ENCODE data around the gene CEP135. TPM values are rescaled to one million over a fixed set of nuclear protein-coding genes. Genes with fewer than 3 reads are reported as not detected.

CEP135 gene, protein sequence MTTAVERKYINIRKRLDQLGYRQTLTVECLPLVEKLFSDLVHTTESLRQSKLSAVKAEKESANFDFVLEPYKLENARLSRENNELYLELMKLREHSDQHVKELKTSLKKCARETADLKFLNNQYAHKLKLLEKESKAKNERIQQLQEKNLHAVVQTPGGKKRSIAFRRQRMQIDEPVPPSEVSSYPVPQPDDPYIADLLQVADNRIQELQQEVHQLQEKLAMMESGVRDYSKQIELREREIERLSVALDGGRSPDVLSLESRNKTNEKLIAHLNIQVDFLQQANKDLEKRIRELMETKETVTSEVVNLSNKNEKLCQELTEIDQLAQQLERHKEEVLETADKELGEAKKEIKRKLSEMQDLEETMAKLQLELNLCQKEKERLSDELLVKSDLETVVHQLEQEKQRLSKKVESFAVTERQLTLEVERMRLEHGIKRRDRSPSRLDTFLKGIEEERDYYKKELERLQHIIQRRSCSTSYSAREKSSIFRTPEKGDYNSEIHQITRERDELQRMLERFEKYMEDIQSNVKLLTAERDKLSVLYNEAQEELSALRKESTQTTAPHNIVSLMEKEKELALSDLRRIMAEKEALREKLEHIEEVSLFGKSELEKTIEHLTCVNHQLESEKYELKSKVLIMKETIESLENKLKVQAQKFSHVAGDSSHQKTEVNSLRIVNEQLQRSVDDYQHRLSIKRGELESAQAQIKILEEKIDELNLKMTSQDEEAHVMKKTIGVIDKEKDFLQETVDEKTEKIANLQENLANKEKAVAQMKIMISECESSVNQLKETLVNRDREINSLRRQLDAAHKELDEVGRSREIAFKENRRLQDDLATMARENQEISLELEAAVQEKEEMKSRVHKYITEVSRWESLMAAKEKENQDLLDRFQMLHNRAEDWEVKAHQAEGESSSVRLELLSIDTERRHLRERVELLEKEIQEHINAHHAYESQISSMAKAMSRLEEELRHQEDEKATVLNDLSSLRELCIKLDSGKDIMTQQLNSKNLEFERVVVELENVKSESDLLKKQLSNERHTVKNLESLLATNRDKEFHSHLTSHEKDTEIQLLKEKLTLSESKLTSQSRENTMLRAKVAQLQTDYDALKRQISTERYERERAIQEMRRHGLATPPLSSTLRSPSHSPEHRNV
- total RNA-seq, result 13.3 and 15.7 TPM in 2 replicates

DNA sequence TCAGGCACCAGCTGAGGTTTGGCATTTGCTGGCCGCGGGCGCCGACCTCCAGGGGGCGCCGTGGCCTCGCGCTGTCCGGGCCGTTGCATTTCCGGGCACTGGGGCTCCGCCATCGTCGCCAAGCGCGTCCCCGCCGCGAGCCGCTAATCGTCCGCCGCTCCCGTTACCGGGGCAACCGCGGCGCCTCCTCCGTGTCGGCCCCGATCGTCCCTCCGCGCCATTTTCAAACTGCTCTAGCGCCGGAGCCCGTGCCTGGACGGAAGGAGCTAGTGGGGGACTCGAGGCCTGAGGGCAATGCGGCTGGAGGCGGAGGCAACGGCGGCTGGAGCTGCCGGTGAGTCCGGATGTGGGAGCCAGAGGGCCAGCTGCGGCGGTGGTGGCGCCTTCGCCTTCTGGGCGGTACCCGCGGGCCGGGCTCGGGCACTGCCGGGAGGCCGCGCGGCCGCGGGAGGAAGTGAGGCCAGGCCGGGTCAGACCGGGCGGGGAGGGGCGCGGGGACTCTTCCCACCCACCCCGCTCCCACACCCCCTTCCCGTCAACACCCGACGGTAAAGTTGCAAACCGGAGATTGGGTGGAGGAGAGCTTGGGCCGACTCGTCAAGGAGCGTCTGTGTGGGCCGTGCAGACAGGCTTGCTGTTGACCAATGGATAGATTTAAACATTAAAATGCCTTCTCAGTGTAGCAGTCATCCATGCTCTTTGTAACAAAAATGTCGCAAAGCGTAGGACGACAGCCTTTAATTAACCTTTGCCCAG lies at the start of gene CEP135:
CEP135 (plus strand) TSS at position 220 of the 756 bp plus-strand sequence. CDS start 3,186 bp downstream, outside the sequence.
- Mint-ChIP-seq H3K4me1 (ENCODE audit: low read depth) (peaks cover 30% of the 10 kb centered on the region), H3K27me3 (ENCODE audit: low read depth) (no peaks in the 10 kb centered on the region), H3K27ac (peak within 1 kb of the TSS; percentile 93), H3K4me3 (ENCODE audit: low read depth) (peak within 1 kb of the TSS; percentile 83), H3K9me3 (no peaks in the 10 kb centered on the region), H3K36me3 (ENCODE audit: low read depth) (peaks cover 21% of the 10 kb centered on the region)
- intact Hi-C loops (cut with micrococcal nuclease), result loop anchor here (1.0 to 10.0 kb wide), 14 partner anchors 42 to 1887 kb away; partner anchors contain the start of genes AASDH, CHIC2, CLOCK and EXOC1
- peak; percentile 91 for DNase-seq (ENCODE audit: low spot score)

DNA sequence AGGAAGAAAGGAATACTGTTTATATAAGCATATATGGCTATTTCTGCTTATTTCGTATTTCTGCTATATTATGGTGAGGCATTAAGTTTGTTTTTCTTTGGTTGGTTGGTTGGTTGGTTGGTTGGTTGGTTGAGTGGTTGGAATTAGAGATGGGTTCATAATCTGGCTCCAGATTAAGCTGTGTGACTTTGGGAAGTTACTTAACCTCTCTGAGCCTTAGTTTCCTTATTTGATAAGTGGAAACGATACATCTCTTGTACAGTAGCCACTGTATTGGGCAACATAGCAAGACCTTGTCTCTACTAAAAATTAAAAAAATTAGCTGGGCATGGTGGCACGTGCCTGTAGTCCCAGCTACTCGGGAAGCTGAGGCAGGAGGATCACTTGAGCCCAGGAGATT lies 46.1 kb upstream of the CEP135 start:
- no peaks in the 10 kb centered on the region for H3K27me3 Mint-ChIP-seq (ENCODE audit: low read depth)
- intact Hi-C loops (cut with micrococcal nuclease), result no loop called here
- H3K27ac Mint-ChIP-seq, result no peak overlapping the region
- peaks cover 45% of the 10 kb centered on the region for H3K36me3 Mint-ChIP-seq (ENCODE audit: low read depth)
- no peak overlapping the region for H3K4me3 Mint-ChIP-seq (ENCODE audit: low read depth)
- DNase-seq (ENCODE audit: low spot score), result no peak
- H3K9me3 Mint-ChIP-seq, result no peaks in the 10 kb centered on the region
- H3K4me1 Mint-ChIP-seq (ENCODE audit: low read depth), result peaks cover 24% of the 10 kb centered on the region

DNA sequence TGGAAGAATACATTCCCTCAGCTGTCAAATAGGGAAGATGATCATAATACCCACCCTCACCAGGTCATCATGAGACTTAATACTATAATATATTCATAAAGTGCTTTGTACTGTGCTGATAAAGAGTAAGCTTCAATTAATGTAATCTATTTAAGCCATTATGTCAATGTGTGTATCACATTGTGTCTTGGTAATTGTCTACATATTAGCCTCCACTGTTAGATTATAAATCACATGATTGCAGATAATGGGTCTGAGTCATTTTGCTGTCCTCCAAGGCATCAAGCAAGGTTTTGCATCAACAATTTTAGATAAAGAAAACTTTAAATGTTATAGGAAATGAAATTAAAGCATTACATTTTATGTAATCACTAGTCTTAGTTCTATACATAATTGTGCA lies 45.2 kb upstream of the CEP135 start:
- Mint-ChIP-seq H3K4me1 (ENCODE audit: low read depth) (peaks cover 24% of the 10 kb centered on the region), H3K4me3 (ENCODE audit: low read depth) (no peak overlapping the region), H3K9me3 (no peaks in the 10 kb centered on the region), H3K27ac (no peak overlapping the region), H3K36me3 (ENCODE audit: low read depth) (peaks cover 45% of the 10 kb centered on the region), H3K27me3 (ENCODE audit: low read depth) (no peaks in the 10 kb centered on the region)
- no peak for DNase-seq (ENCODE audit: low spot score)
- intact Hi-C loops (cut with micrococcal nuclease), result no loop called here

DNA sequence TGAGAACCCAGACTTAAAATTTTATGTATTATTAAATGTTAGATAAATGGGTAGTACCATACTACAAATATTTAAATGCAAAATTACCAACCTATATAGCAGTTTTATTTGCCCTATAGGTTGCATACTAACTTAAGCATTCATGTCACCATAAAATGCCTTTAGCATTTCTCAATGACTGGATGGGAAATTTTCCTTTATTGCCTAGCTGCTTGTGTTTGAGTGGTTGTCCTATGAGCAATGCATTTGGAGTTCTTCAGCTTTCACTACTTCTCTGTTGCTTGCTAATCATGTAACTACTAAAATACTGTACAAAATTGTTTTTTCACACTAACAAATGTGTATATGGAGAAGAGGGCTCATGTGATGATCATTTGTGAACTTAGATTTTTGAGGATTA lies 44.2 kb upstream of the CEP135 start:
- H3K27ac Mint-ChIP-seq, result no peak overlapping the region
- intact Hi-C loops (cut with micrococcal nuclease), result no loop called here
- H3K4me3 Mint-ChIP-seq (ENCODE audit: low read depth), result no peak overlapping the region
- DNase-seq (ENCODE audit: low spot score), result no peak
- peaks cover 24% of the 10 kb centered on the region for H3K4me1 Mint-ChIP-seq (ENCODE audit: low read depth)
- no peaks in the 10 kb centered on the region for H3K9me3 Mint-ChIP-seq
- H3K27me3 Mint-ChIP-seq (ENCODE audit: low read depth), result no peaks in the 10 kb centered on the region
- H3K36me3 Mint-ChIP-seq (ENCODE audit: low read depth), result peaks cover 40% of the 10 kb centered on the region

DNA sequence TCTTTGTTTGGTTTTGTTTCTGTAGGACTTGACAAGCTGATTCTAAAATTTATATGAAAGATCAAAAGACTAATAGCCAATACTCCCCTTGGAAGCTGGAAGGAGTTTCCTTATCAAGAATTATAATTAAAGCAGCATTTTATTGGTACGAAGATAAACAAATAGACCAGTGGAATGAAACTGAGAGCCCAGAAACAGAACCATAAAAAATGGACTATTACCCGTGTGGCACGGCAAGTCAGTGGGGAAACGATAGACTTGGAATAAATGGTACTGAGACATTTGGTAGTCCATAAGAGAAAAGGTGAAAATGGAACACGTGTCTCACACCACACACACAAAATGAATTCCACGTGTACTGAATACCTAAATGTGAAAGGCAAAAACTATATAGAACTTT lies 42.4 kb upstream of the CEP135 start:
- intact Hi-C loops (cut with micrococcal nuclease), result no loop called here
- H3K27me3 Mint-ChIP-seq (ENCODE audit: low read depth), result no peaks in the 10 kb centered on the region
- H3K27ac Mint-ChIP-seq, result no peak overlapping the region
- no peaks in the 10 kb centered on the region for H3K9me3 Mint-ChIP-seq
- H3K4me1 Mint-ChIP-seq (ENCODE audit: low read depth), result peaks cover 24% of the 10 kb centered on the region
- H3K36me3 Mint-ChIP-seq (ENCODE audit: low read depth), result peaks cover 34% of the 10 kb centered on the region
- H3K4me3 Mint-ChIP-seq (ENCODE audit: low read depth), result no peak overlapping the region
- no peak for DNase-seq (ENCODE audit: low spot score)

DNA sequence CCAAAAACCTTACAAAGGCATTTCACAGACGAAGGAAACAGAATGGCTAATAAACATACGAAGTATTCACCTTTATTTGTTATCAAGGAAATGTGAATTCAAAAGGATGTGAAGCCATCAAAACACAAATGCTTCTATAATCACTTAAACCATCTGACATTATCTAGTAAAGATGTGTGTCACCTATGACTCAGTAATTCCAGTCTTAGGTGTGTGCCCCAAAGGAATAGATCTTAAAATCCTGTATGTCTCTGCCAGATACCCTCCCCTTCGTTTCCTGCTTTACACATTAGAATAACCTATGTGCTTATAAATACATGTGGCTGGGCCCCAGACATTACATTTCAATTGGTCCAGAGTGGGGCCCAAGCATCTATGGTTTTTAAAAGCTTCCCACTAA lies 41.8 kb upstream of the CEP135 start:
- Mint-ChIP-seq H3K27me3 (ENCODE audit: low read depth) (no peaks in the 10 kb centered on the region), H3K36me3 (ENCODE audit: low read depth) (peaks cover 34% of the 10 kb centered on the region), H3K27ac (peak overlapping the region; percentile 46), H3K9me3 (no peaks in the 10 kb centered on the region), H3K4me3 (ENCODE audit: low read depth) (no peak overlapping the region), H3K4me1 (ENCODE audit: low read depth) (peaks cover 24% of the 10 kb centered on the region)
- DNase-seq (ENCODE audit: low spot score), result no peak
- intact Hi-C loops (cut with micrococcal nuclease), result loop anchor here (1.0 kb wide), 2 partner anchors 41 to 54 kb away; partner anchors contain the start of genes CEP135 and EXOC1

DNA sequence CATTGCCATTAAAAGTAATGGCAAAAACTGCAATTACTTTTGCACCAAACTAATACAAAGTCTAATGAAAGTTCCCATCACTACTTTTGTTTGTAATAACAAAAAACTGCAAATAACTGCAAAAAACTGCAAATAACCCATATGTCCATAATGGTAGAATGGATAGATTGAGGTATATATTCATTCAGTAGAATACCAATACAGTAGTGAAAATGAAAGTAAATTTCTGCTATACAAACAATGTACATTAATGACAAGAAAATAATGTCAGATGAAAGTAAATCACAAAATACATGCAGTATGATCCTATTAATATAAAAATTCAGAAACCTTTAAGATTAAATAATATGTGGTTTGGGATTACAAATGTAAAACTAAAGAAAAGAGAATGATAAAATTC lies 41.3 kb upstream of the CEP135 start:
- Mint-ChIP-seq H3K27me3 (ENCODE audit: low read depth) (no peaks in the 10 kb centered on the region), H3K27ac (no peak overlapping the region), H3K4me3 (ENCODE audit: low read depth) (no peak overlapping the region), H3K36me3 (ENCODE audit: low read depth) (peaks cover 29% of the 10 kb centered on the region), H3K9me3 (no peaks in the 10 kb centered on the region), H3K4me1 (ENCODE audit: low read depth) (peaks cover 24% of the 10 kb centered on the region)
- intact Hi-C loops (cut with micrococcal nuclease), result loop anchor here (1.0 kb wide), 2 partner anchors 41 to 54 kb away; partner anchors contain the start of genes CEP135 and EXOC1
- no peak for DNase-seq (ENCODE audit: low spot score)

DNA sequence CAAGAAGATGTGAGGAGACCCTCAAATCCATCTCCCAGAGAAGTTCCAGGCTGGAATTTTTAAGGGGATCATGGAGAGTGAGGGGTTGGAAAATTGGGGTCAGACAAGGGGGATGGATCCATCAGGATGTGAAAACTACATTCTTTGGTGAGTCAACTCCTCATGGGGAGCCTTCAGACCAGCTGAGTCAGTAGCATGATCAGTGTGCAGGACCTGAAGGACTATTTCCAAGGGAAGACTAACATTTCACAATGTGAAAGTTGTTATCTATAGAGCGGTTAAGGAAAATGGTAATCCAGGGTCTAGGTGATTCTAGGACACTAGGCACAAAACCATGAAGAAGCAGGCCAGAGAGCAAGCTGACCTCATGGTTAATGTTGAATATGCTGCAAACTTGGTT lies 38.6 kb upstream of the CEP135 start:
- Mint-ChIP-seq H3K27ac (no peak overlapping the region), H3K4me1 (ENCODE audit: low read depth) (peaks cover 17% of the 10 kb centered on the region), H3K36me3 (ENCODE audit: low read depth) (peaks cover 11% of the 10 kb centered on the region), H3K27me3 (ENCODE audit: low read depth) (no peaks in the 10 kb centered on the region), H3K9me3 (no peaks in the 10 kb centered on the region), H3K4me3 (ENCODE audit: low read depth) (no peak overlapping the region)
- intact Hi-C loops (cut with micrococcal nuclease), result no loop called here
- no peak for DNase-seq (ENCODE audit: low spot score)

DNA sequence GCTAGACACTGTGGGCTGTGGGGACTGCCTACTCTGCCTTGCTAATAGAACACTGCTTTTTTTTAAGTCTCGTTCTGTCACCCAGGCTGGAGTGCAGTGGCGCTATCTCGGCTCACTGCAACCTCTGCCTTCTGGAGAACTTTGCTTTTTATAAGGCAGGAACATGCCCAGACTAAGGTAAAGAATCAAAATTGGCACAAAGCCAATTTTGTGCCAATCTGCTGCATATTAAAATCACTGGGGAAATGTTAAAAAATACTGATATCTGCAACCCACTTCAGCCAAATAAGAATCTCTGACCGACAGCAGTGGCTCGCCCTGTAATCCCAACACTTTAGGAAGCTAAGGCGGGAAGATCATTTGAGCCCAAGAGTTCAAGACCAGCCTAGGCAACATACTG lies 36.5 kb upstream of the CEP135 start:
- Mint-ChIP-seq H3K4me3 (ENCODE audit: low read depth) (no peak overlapping the region), H3K9me3 (no peaks in the 10 kb centered on the region), H3K36me3 (ENCODE audit: low read depth) (no peaks in the 10 kb centered on the region), H3K4me1 (ENCODE audit: low read depth) (peaks cover 4% of the 10 kb centered on the region), H3K27ac (no peak overlapping the region), H3K27me3 (ENCODE audit: low read depth) (no peaks in the 10 kb centered on the region)
- intact Hi-C loops (cut with micrococcal nuclease), result no loop called here
- DNase-seq (ENCODE audit: low spot score), result no peak

DNA sequence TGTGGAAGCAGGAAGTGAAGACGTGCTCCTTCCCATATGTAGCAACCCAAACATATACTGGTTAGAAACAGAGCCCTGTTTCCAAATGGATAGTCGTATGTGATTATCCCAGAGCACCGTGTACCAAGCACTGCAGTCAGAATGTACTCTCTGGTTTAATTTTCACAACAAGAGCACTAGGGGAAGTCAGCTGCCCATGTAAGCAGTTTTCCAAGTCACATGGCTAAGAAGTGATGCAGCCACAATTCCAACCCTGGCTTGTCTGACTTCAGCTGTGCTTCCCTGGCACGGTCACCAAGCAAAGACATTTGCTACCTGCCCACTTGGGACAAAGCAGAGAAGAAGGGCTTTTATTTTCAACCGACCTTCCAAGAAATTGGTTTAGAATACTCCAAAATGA lies 28.2 kb upstream of the CEP135 start:
- Mint-ChIP-seq H3K36me3 (ENCODE audit: low read depth) (no peaks in the 10 kb centered on the region), H3K4me1 (ENCODE audit: low read depth) (no peaks in the 10 kb centered on the region), H3K9me3 (no peaks in the 10 kb centered on the region), H3K27me3 (ENCODE audit: low read depth) (no peaks in the 10 kb centered on the region), H3K4me3 (ENCODE audit: low read depth) (no peak overlapping the region), H3K27ac (no peak overlapping the region)
- DNase-seq (ENCODE audit: low spot score), result no peak
- intact Hi-C loops (cut with micrococcal nuclease), result no loop called here

DNA sequence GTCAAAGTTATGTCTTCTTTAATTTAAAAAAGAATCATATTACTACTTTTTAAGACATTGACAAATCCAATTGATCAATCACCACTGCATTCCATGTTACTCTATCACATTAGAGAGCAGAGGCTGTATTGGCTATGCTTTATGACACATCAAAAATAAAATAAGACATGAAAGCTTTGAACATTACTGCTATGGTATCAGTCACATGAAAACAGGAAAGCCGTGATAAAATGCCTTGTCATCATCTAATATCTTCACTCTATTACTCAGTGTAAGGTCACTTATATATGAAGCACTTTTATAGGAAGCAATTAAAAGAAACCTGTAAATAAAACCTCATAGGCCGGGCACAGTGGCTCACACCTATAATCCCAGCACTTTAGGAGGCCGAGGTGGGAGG lies 27.7 kb upstream of the CEP135 start:
- no peaks in the 10 kb centered on the region for H3K27me3 Mint-ChIP-seq (ENCODE audit: low read depth)
- no peak for DNase-seq (ENCODE audit: low spot score)
- H3K27ac Mint-ChIP-seq, result no peak overlapping the region
- H3K36me3 Mint-ChIP-seq (ENCODE audit: low read depth), result no peaks in the 10 kb centered on the region
- intact Hi-C loops (cut with micrococcal nuclease), result no loop called here
- no peaks in the 10 kb centered on the region for H3K4me1 Mint-ChIP-seq (ENCODE audit: low read depth)
- H3K4me3 Mint-ChIP-seq (ENCODE audit: low read depth), result no peak overlapping the region
- no peaks in the 10 kb centered on the region for H3K9me3 Mint-ChIP-seq

DNA sequence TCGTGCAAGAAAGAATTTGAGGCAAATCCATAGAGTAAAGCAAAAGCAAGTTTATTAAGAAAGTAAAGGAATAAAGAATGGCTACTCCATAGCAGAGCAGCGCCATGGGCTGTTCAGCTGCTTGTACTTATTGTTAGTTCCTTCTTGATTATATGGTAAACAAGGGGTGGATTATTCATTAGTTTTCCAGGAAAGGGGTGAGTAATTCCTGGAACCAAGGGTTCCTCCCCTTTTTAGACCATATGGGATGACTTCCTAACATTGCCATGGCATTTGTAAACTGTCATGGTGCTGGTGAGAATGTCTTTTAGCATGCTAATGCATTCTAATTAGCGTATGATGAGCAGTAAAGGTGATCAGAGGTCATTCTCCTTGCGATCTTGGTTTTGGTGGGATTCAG lies 23.5 kb upstream of the CEP135 start:
- intact Hi-C loops (cut with micrococcal nuclease), result no loop called here

More for the DNA sequence above, 23.5 kb upstream of the CEP135 start:
- Mint-ChIP-seq H3K4me1 (ENCODE audit: low read depth) (no peaks in the 10 kb centered on the region), H3K27me3 (ENCODE audit: low read depth) (no peaks in the 10 kb centered on the region), H3K27ac (no peak overlapping the region), H3K9me3 (no peaks in the 10 kb centered on the region), H3K36me3 (ENCODE audit: low read depth) (no peaks in the 10 kb centered on the region), H3K4me3 (ENCODE audit: low read depth) (no peak overlapping the region)
- DNase-seq (ENCODE audit: low spot score), result no peak

All from activated T-helper 2 cell treated with anti-CD3 and anti-CD28 coated beads, Interferon-gamma antibody, Interleukin-2, Interleukin-4, amounts not matched to agents 10 μg/mL and 5 μg/mL and 100 μg/mL, durations not matched to agents 14 hours and 24 hours and 36 hours (primary cell).